HG02678 (cell line): ENCODE measurements around the gene HOXB7.

ENCODE experiments used
- ATAC-seq: cut with Tn5 transposase; IDR thresholded peaks from one replicate; pipeline ENCODE4 v1.9.1; 2021; ENCODE audit warnings: mild to moderate bottlenecking, moderate library complexity; ENCODE audit not compliant: unreplicated experiment

Gene HOXB7

GRCh38 chr17:48624544-48625494 lies 14.0 kb upstream of the HOXB7 start:
- no peak for ATAC-seq

- no peak for ATAC-seq
These were observed 13.3 kb upstream of the HOXB7 start for GRCh38 chr17:48624118-48624517.

GRCh38 chr17:48623583-48623982 lies 12.8 kb upstream of the HOXB7 start:
- ATAC-seq: no peak

GRCh38 chr17:48622857-48623256 lies 12.0 kb upstream of the HOXB7 start:
- no peak for ATAC-seq

DNA sequence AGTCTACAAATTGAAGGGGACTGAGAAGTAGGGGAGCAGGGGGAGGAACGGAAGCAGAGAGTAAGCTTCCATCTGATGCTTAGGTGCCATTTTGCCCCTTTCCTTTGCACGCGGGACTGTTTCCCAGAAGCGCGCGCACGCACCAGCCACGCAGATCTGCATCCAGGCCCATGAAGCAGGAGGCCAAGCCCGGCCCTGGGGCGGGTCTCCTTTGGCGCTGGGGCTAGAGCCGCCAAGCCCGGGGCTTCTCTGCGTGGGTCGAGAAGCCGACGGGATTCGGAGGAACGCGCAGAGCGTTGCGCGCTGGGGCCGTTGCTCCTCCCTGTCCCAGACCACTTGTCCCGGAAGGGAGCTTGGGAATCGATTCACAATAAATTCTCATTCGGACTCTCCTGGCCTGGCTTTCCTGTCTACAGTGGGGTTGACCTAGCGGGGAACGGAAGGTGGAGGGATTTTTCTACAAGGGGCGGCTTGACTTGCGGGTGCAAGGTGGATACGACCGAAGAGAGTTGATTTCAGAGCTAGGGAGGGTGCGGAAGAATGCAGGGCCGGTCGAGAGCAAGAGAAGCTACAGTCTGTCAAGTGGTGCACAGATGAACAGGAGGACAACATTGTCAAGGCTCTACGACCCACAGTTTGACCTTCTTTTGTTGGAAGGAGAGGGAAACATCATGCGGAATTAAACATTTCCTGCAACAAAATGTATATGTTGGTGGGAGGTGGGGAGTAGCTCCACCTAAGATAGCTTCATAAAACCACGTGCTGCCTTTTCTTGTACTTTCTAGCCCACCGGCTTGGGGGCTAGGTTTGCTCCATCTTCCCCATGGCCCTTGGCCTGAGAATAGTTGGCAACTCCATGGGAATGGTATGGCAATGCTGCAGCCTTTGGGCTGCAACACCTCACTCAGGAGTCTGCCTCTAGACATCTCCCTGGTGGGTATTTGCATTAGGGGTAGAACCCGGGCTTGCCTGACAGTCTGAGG lies 10.9 kb upstream of the HOXB7 start:
- no peak for ATAC-seq

- no peak for ATAC-seq
These were observed 9.8 kb upstream of the HOXB7 start for GRCh38 chr17:48620461-48621139.

GRCh38 chr17:48619826-48620449 lies 9.1 kb upstream of the HOXB7 start:
- no peak for ATAC-seq

DNA sequence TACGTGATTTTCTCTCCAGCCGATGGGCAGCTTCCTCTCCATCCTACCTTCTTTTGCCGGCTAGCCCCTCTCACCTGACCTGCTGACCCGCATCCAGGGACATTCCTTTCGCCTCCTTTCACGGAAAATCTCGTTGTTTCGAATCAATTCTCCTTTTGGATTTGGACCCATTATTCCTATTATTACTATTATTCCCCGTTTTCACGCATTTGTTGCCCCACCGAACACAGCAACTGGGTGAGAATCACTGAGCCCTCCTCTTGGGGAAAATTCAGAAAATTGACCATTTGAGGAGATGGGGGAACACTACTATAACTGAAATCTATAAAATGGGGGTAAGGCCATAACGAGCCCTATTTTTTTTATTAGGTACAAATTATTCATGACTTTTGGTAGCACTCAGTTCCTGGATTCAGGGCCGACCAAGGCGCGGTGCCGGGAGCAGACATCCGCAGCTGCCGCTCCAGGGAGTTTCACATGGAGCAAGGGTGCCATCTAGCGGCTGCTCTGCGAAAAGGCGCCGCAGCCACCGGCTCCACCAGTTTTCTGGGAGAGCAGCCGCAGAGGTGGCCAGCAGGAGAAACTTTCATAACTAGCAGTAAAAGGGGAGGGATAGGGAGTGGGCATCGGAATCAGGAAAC lies 7.6 kb upstream of the HOXB7 start:
- ATAC-seq: no peak

DNA sequence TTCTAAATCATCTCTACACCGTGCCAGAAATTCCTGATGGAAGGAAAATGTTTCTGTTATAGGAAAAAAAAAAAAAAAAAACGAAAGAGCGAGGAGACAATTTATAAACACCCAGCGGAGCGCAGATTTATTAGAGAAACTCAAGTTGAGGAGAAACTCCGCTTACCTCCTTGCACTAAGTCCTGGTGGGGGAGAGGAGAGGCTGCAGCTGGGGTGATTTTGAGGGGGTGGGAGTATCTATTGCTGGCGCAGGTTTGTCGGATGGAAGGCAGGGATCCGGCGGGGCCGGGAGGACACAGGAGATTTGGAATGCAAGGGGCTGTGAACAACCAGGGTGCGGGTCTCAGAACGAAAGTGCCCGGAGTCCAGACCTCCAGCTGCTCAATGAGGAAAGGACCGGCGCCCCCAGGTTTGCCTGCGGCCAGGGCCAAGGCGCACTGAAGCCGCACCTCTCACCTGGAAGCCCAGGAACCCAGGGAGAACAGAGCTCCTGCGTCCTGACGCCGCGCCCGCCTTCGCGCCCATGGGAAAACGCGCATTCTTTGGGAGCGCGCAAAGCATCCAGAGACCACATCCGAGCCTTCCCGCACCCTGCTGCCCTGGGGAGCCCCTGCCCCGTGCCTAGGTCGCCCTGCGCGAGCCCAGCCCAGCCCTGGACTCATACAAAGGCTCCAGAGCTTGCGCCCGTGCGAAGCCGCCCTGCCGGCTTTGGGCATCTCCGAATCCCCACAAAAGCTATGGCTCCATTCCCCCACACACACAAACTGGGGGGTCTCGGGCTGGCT lies 6.8 kb upstream of the HOXB7 start:
- ATAC-seq: no peak

DNA sequence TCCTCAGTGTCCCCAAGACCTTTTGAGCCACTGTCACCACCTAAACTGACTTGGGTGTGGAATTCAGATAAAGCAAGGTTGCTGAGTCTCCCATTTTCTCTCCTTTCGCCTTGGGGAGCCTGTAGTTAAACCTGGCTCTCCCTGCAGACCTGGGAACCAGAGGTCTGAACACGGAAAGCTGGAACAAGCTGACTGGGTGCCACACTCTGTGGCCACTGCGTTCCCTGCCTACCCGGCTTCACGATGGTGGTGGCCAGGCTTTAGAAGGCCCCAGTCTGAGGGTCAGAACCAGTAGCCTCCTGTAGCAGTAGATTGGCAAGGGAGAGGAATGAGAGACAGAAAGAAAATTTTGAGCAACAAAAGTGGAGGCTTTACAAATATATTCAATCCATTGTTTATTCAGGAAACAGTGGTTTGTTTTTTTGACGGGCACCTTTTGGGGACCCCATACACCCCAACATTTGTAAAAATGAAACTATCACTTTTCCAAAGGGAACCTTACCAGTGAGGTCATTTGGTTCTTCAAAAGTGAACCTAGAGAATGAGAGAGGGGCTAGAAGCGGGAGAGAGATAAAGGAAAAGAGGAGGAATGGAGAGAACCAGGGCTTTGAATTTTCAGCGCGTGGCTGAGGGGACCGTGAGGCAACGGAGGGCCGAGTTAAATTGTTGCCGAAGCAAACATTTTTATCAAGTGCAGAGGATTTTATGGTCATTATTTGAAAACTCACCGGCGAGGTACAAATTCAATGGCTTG lies 6.1 kb upstream of the HOXB7 start:
- no peak for ATAC-seq

DNA sequence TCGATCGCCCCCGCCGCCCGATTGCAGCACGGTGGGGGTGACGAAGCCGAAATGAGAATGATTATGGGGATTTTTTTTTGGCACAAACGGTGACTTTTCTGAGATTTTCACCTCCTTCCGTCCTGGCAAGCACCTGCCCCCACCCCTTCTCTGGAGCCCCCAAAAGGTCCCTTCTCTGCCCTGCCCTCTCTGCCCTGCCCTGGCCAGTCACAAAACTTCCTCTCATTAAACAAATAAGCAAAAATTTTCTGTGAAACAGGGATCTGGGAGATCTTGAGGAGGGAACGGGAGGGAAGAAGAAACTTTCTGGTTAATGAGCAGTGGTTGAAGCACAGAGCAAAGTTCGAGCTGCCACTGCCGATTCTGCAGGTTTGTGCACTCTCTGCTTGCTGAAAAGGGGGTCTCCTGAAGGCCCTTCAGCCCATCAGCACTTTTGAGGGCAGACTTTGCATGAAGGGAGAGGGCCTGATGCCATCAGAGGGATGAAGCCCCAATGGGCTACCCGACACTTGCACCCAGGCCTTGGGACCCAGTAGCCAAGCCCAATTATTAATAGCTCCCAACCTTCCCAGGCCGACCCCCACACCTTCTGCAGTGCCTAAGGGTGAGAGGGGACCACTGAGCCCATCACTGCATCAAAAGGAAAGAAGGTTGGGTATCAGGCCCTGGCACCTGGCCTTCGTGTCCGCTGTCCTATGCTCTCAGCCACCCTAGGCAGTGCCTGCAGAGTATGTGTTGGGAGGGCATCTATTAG lies 5.3 kb upstream of the HOXB7 start:
- no peak for ATAC-seq

- no peak for ATAC-seq
These were observed 4.5 kb upstream of the HOXB7 start, which contains the start of gene HOXB8 for GRCh38 chr17:48615047-48615962. HOXB8 (minus strand) TSS chr17:48615292; CDS start chr17:48614704, 588 bp downstream.

GRCh38 chr17:48613862-48614694 lies 3.3 kb upstream of the HOXB7 start:
- no peak for ATAC-seq

DNA sequence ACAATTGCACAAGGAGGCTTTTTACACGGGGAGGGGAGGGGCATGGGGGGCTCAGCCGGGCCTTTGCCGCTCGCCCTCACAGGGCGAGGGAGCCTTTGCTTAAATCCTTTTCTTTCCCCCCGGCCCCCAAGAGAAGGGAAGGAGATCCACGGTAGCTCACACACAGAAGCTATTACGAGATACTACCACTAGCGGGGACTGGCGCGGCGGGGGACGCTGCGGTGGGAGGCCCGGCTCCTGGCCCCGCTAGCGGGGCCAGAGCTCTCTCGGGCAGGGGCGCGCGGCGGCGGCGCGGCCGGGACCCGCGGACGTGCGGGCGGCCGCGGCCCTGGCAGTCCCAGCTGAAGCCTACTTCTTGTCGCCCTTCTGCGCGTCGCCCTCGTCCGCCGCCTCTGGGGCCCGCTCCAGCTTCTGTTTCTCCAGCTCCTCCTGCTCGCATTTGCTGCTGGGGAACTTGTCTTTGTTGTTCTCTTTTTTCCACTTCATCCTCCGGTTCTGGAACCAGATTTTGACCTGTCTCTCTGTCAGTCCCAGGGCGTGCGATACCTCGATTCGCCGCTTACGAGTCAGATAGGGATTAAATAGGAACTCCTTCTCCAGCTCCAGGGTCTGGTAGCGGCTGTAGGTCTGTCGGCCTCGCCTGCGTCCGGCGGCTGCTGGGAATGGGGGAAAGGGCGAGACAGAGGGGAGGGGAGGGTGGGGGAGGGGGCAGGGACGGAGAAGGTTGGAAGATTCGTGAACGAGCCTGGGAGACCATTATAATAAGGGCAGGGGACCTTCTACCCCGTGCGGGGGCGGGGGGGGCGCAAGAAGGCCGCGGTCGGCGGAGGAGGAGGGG lies 2.3 kb upstream of the HOXB7 start:
- no peak for ATAC-seq

DNA sequence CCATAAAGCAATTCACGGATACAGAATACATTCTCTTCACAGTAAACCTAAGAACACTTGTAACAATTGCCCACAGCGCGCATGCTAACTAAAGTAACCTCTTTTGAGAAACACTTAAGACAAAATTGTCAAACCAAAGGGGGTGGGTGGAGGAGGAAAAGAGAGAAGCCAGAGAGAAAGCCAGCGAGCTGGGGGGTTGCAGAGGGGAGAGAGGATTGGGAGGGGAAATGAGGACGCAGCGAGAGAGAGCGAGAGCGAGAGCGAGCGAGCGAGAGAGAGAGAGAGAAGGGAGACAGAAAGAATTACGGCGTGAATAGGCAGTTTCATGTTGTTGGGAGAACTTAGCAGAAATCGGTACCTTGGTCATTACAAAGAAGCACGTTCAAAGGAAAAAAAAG lies 1.6 kb upstream of the HOXB7 start:
- no peak for ATAC-seq
